Frontal cortex (tissue), 4 donors: Measurements from ENCODE around the gene RETREG1. TPM values are rescaled to one million over a fixed set of nuclear protein-coding genes. Genes with fewer than 3 reads are reported as not detected.
A peak's percentile ranks its signal among the peaks of the same experiment; 100 is the strongest.
"Not testable (repeated sequence)": the region's sequence is repeated elsewhere in the genome, so short reads cannot be mapped to it uniquely, and the experiment has no call there.

ENCODE experiments used
- DNase-seq, 2 donors: peaks; one replicate each; pipeline ENCODE4 v3.0.0; 2012; ENCODE audit warnings: low spot score in 2 of 2
- FAIRE-seq: peaks from 2 replicates; lab custom pipeline; 2012; peaks lifted over from hg19 to GRCh38; lab: Jason Lieb, UNC
- total RNA-seq: library from RNA; depleted of rRNA; stranded (reverse); fragments of >200 nt; gene quantifications from one replicate; pipeline ENCODE4 v1.2.3, GENCODE V29; 2014
- donor health status: control.
- donor health status: control.
- donor health status: control.

The RETREG1 gene, protein sequence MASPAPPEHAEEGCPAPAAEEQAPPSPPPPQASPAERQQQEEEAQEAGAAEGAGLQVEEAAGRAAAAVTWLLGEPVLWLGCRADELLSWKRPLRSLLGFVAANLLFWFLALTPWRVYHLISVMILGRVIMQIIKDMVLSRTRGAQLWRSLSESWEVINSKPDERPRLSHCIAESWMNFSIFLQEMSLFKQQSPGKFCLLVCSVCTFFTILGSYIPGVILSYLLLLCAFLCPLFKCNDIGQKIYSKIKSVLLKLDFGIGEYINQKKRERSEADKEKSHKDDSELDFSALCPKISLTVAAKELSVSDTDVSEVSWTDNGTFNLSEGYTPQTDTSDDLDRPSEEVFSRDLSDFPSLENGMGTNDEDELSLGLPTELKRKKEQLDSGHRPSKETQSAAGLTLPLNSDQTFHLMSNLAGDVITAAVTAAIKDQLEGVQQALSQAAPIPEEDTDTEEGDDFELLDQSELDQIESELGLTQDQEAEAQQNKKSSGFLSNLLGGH
- total RNA-seq: 73.0 TPM

DNA sequence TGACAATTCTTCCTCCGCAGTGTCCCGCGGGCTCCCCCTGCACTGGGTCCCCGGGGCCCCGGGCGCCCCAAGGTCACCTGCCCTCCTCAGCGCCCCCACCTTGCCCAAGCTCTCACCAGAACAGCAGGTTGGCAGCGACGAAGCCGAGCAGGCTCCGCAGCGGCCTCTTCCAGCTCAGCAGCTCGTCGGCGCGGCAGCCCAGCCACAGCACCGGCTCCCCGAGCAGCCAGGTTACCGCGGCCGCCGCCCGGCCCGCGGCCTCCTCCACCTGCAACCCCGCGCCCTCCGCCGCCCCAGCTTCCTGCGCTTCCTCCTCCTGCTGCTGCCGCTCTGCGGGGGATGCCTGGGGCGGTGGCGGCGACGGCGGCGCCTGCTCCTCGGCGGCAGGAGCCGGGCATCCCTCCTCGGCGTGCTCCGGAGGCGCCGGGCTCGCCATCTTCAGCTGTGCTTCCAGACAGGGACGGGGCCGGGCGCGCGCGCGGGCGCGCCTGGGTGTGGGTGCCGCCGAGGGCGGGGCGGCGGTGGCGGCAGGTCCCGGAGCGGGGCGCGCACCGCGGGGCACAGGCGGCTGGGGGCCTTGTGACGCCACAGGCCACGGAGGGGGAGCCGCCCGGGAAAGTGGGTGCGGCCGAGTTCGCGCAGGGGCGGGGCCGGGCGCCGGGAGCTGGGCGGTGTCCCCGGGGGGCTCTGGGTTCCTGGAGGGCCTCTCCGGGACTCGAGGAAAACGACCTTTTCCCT lies at the start of gene RETREG1:
Gene RETREG1, minus strand, starts transcription at position 462 of the 738 bp plus-strand sequence. Its CDS starts 26 bp downstream, at position 436.
- FAIRE-seq: no peak

DNA sequence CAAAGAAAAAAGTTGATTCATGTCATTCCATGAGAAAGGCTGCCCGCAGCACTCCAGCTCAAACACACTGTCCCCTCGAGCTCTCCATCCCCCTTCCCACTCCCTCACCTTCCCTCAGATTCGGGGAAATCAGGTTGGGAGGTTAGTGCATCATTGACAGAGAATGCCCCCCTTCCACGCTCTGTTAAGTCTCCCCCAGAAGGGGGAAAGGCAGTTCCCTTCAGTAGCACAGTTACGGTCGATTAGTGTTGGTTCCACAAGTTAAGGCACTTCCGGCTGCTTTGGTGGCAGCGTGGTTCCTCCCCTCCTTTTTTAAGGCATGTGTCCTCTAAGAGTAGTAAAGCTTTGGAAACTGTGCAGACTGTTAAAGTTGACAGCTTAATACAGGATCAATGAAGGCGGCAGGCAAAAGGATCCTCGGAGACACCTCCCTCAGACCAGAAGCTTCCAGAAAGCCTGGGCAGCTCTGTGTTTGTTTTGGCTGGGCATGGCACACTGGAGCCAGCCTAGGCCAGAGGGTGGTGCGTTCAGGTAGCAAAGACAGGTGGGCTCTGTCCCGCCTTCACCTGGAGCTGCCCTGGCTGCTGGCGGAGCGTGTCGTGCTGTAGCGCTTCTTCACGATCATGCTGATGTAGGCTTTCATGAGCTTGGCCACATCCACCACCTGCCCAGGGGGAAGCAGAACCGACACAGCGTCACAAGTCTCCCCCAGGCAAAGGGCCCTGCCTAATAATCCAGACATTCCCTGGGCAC lies 49.5 kb upstream of the RETREG1 start:
- DNase-seq: no peak
- no peak for FAIRE-seq

More for the DNA sequence above, at the start of gene RETREG1:
- DNase-seq: peak; percentile 83 to 85

DNA sequence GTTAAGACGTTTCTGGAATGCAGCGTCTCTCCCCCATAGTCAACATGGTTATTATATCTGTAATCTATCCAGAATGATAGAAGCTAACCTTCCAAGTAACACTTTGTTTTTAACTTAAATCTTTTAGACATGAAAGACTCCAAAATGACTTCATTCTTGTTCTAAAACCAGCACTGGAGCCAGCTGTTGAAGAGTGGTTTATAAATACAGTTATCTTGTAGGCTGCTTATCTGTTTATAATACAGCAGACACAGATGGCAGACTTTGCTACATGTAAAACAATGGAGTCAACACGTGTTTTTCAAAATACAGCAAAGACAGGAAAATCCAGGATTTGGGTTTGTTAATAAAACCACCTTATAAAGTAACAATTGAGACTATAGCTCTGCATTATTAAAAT lies 48.8 kb upstream of the RETREG1 start:
- no peak for FAIRE-seq
- no peak for DNase-seq

DNA sequence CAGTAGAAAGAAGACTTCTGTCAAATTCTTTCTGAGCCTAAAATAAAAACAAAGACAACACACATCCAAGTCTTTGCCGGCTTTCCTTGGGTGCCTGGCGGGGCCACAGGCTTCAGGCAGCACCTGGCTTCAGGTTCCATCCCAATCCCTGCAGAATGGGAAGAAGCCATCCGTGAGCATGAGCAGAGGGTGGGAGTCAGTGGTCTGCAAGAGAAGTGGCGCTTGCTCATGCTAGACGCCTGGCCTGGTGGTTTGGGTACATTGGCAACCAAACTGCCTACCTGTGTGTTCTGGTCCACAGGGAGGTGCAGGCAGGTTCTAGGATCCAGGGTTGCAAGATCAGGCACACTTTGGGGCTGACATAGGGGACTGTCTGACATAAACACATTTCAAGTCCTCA lies 47.6 kb upstream of the RETREG1 start:
- DNase-seq (no peak), FAIRE-seq (no peak)

DNA sequence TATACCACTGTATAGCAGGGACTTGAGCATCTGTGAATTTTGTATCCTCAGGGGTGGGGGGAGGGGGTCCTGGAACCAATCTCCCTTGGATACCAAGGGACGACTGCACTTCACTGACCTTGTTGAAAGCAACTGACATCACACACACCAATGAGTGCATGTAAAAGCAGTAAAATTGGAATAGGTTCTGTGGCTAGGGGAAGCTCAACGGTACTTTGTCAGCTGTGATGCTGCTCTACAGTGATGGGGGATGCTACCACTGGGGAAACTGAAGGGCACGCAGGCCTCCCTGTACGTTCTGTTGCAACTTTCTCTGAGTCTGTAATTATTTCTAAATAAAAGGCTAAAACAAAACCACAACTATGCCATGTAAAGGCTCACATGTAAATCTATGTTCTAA lies 47.0 kb upstream of the RETREG1 start:
- DNase-seq (no peak), FAIRE-seq (no peak)

DNA sequence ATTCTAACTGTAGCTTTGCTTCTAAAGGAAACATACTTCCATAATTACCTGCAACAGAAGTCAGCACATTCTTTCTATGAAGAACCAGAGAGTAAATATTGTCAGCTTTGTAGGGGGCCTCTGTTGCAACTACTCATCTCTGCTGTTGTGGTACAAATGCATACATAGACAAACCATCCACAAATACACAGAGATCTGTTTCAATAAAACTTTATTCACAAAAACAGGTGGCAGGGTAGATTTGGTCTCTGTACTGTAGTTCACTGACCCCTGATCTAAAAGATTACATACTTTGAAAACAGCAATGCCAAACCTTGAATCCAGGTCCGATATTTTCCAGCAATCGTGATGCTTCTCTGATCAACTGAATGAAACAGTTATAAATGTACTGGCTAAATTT lies 44.9 kb upstream of the RETREG1 start:
- no peak for DNase-seq
- no peak for FAIRE-seq

DNA sequence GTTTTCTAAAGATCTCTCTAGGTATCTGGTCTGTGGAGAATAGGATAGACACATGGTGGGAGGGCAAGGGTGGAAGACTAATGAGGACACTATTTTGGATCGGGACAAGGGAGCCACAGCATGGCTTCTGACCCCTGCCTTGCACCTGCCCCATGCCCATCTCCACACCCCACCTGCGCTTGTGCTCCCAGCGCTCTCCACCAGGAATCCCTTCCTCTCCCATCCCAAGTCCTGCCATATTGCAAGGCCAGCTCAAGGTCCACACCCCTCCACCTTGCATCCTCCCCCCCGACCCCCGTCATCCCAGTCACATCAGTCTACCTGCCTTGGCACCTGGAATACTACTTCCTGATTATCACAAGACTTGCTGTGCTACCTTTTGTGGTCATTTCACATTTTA lies 44.2 kb upstream of the RETREG1 start:
- FAIRE-seq: no peak
- no peak for DNase-seq

DNA sequence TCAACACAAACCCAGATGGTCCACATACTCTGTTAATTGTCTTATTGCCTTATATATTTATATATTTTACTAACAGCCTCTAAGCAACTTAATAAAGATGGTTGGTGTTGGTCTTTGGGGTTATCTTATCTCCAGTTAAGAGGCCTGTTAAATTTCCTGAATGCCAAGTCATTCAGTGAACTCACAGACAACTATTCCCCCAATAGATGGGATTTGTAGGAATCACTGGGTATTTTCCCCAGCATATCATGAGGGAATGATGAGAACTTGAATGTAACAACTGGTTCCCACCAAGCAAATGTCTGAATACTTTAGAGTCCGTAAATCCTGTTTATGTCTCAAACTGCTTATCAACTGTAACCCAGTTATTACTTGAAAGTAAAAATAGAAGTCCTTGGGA lies 42.7 kb upstream of the RETREG1 start:
- no peak for FAIRE-seq
- no peak for DNase-seq

DNA sequence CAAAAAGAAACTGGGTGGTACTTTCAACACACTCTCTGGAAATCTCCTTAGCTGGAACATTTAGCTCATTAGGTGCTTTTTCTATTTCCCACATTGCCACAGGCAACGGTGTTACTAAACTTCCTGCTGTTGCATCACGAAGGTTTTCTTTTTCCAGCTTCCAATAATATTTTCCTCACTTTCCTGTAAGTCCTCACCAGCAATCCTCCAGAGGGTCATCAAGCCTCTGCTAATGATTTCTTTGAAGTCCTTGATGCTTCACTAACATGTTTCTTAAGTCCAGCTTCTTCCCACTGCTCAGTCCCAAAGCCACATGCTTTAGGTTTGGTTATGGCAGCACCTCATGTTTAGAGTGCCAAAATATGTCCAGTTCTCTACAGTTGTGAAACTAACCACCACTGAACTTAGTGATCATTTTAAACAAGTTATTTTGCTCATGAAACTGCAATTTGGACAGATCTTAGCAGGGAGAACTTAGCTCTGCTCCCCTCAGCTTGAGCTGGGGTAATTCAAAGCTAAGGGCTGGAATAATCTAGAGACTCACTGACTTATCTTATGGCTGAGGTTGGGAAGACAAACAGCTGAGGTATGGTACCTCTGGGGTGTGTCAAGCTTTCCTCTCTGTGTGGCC lies 39.9 kb upstream of the RETREG1 start:
- FAIRE-seq (no peak), DNase-seq (no peak)

DNA sequence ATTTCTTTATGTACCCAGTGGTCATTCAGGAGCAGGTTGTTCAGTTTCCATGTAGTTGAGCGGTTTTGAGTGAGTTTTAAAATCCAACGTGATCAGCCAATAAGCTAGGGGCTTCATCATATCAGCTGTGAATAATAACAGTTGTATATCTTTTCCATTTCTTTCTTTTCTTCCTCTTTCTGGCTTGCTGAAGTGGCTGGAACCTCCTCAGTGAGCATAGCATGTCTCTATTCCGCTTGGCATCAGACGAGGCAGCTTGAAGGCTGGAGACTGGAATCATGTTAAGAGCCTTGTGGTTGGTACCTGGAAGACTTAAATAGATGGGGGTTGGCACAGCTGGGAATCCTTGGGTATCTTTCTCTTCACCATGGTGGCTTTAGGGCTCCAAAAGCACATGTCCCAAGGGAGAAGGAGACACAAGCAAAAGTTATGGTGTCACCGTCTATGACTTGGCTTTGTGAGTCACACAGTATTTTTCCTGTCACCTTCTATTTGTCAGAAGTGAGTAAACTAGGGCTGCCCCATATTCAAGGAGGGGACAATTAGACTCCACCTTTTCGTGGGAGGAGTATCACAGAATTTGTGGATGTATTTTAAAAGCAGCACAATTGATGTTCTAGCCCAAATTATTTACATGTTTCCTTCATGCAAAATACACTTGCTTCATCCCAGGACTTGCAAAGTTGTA lies 38.0 kb upstream of the RETREG1 start:
- FAIRE-seq: no peak
- no peak for DNase-seq

DNA sequence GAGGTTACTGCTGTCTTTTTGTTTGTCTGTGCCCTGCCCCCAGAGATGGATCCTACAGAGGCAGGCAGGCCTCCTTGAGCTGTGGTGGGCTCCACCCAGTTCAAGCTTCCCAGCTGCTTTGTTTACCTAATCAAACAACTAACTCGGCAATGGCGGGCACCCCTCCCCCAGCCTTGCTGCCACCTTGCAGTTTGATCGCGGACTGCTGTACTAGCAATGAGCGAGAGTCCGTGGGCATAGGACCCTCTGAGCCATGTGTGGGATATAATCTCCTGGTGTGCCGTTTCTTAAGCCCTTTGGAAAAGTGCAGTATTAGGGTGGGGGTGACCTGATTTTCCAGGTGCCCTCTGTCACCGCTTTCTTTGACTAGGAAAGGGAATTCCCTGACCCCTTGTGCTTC lies 31.9 kb upstream of the RETREG1 start:
- FAIRE-seq, DNase-seq: not testable (repeated sequence)

DNA sequence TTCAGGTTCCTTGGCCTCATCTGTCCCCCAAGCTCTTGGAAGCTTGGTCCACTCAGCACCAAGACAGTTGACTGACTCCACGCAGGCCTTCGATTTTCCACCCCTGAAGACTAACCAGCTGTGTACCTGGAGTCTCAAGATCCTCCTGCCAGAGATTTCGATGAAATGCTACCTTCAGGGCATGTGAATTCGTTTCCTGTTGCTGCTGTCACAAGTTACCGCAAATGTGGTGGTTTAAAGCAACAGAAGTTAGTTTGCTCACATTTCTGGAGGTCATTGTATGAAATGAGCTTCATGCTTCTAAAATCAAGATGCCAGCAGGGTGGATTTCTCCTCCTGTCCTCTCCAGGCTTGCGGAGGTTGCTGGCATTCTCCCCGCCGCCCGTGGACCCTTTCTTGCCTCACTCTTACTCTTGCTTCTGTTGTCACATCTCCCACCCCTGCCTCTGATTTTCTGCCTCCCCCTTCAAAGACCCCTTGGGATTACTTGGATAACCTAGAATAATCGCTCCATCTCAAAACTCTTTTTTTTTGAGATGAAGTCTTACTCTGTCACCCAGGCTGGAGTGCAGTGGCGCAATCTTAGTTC lies 27.6 kb upstream of the RETREG1 start:
- no peak for FAIRE-seq

DNA sequence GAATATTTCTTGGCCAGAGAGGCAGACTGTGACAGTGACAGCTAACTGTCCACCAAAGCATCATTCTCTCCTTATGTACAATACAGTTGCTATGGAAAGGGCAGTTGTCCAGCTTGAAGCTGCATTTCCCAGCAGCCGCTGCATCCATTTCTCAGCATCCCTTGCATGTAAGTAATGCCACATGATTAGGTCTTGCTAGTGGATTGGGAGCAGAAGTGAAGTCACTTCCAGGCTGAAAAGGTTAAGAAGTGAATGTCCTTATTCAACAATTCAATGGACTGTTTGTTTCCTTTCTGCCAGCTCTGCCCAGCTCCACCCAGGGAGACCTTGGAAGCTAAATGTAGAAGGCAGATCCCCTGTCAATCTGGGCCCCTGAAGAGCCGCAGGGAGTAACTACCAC lies 26.1 kb upstream of the RETREG1 start:
- FAIRE-seq: no peak
- DNase-seq: no peak

More for the DNA sequence above, 27.6 kb upstream of the RETREG1 start:
- DNase-seq: no peak

DNA sequence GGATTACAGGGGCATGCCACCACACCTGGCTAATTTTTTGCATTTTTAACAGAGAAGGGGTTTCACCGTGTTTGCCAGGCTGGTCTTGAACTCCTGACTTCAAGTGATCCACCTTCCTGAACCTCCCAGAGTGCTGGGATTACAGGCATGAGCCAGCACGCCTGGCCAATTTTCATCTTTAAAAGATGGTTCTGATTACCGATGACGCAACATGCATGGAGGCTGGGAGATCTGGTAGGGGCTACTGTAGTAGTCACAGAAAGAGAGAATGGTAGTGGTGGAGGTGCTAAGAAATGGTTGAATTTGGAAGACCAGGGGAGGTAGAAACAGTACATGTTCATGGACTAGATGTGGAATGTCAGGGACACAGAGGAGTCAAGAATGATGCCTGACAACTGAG lies 22.4 kb upstream of the RETREG1 start:
- no peak for DNase-seq
- FAIRE-seq: no peak

DNA sequence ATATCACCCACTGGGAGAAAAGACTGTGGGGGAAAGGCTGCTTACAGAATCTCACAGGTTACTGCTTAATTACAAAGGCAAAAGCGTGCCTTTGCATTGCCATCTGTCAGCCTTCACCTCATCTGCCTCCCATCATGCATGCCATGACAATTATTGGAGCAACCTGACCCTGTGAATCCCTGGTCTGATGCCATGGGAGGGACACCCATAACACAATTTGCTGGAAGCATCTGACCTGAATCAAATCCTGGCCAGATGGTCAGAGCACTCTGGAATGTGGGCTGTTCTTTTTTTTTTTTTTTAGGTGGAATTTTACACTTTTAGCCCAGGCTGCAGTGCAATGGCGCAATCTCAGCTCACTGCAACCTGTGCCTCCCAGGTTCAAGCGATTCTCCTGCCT lies 11.6 kb upstream of the RETREG1 start:
- no peak for DNase-seq

DNA sequence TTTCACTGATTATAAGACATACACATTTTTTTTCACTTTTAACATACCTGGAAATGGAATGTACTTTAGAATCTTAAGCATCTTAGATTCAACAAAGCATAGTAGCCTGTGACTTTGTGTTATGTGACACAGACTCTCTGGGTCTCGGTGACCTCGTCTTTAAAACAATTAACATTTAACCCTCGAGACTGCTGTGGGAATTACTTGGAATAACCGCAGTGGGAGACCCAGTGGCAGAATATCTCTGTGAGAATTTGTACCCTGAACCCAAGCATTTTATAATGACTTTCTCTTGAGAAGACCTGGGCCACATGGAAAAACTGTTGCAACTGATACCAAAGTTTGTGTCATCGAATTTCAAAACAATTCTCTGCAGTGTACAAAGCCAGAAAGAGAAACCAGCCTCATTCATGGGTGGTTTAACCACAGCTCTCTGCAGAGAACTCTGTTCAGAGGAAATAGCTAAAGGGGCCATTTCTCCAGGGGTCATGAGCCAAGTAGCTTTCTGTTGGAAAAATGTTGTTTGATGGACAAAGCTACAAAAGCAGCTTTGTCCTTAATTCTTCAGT lies 10.0 kb upstream of the RETREG1 start:
- no peak for DNase-seq
- FAIRE-seq: no peak

More for the DNA sequence above, 11.6 kb upstream of the RETREG1 start:
- FAIRE-seq: no peak

DNA sequence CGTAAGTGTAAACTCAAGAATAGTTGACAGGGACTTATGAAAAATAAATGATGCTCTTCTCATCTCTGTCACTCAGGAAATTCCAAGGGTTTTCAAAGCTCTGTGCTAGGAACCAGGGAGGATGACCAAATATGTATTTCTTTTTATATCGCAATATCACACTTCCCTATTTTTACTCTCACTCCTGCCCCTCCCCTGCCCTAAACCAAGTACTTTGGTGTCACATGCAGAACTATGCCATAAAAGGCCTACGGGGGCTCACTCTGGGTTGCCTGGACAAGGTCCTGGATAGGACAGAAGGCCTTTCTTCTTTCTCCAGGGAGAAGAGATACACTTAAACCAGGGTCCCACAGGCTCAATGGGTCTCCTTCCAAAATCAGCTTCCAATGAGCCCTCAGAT lies 8.3 kb upstream of the RETREG1 start:
- FAIRE-seq: no peak

DNA sequence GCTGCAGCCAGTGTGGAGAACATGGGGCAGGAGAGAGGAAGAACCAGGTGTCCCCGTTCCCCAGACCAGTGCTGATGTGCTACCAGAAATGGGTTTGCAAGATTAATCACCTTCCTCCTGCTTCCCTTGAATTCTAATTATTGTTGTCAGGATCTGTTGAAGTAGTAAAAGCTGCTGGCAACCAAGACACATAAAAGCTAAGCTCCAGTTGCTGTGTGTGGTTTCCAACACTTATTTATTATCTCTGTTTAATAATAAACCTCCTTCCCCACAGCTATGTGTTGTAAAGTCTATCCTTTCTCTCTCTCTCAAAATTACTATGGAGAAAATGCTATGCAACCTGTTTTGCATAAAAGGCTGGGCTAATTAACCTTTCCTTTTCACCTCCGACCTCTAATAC lies 2.3 kb upstream of the RETREG1 start:
- DNase-seq (no peak), FAIRE-seq (no peak)

More for the DNA sequence above, 8.3 kb upstream of the RETREG1 start:
- DNase-seq: no peak
